Chondrocyte (in vitro differentiated cells): ENCODE results near the gene ZNF608. TPM values are rescaled to one million over a fixed set of nuclear protein-coding genes. Genes with fewer than 3 reads are reported as not detected.

Experiments used
- DNase-seq: peaks from one replicate; pipeline ENCODE4 v3.0.0; 2021; ENCODE audit warnings: mixed read lengths, low spot score
- H3K27ac Mint-ChIP-seq: one replicate; pipeline ENCODE4 v1.8.0; 2021; ENCODE audit warnings: mild to moderate bottlenecking, moderate library complexity, mixed read lengths; ENCODE audit not compliant: unreplicated experiment
- H3K27me3 Mint-ChIP-seq: 2 replicates; pipeline ENCODE4 v1.8.0; 2021; ENCODE audit warnings: low read depth, mixed read lengths
- H3K36me3 Mint-ChIP-seq: 2 replicates; pipeline ENCODE4 v1.8.0; 2021; ENCODE audit warnings: low read depth, mixed read lengths
- H3K4me1 Mint-ChIP-seq: 2 replicates; pipeline ENCODE4 v1.8.0; 2021; ENCODE audit warnings: low read depth, mild to moderate bottlenecking, mixed read lengths
- H3K4me3 Mint-ChIP-seq: one replicate; pipeline ENCODE4 v1.8.0; 2021; ENCODE audit warnings: mild to moderate bottlenecking, moderate library complexity, mixed read lengths; ENCODE audit not compliant: unreplicated experiment
- H3K9me3 Mint-ChIP-seq: 2 replicates; pipeline ENCODE4 v1.8.0; 2021; ENCODE audit warnings: low read depth, mixed read lengths
- CTCF ChIP-seq: fragments of 200-600 bp; sonication (generic); IDR thresholded peaks from 2 replicates; pipeline ENCODE4 v1.5.0; 2021; ENCODE audit warnings: antibody characterized with exemption, mild to moderate bottlenecking, moderate library complexity
- total RNA-seq: library from RNA; stranded (reverse); gene quantifications from 3 replicates; pipeline ENCODE4 v1.2.1, GENCODE V29; 2021

Gene ZNF608
- total RNA-seq, 1 donor from 2014 or later: 20.7 TPM

GRCh38 chr5:124735169-124735858 lies 11.1 kb downstream of the ZNF608 start:
- peaks cover 11% of the 10 kb centered on the region for H3K4me1 Mint-ChIP-seq
- H3K4me3 Mint-ChIP-seq: peak overlapping the region; percentile 70
- no peak for DNase-seq
- H3K27me3 Mint-ChIP-seq: no peaks in the 10 kb centered on the region
- no peak for TF ChIP-seq CTCF
- H3K9me3 Mint-ChIP-seq: no peaks in the 10 kb centered on the region
- H3K27ac Mint-ChIP-seq: peak overlapping the region; percentile 61
- H3K36me3 Mint-ChIP-seq: no peaks in the 10 kb centered on the region

- no peak for DNase-seq
- Mint-ChIP-seq H3K36me3 (no peaks in the 10 kb centered on the region), H3K9me3 (no peaks in the 10 kb centered on the region), H3K4me1 (peaks cover 16% of the 10 kb centered on the region), H3K27me3 (no peaks in the 10 kb centered on the region), H3K27ac (peak overlapping the region; percentile 39), H3K4me3 (peak overlapping the region; percentile 70)
- no peak for TF ChIP-seq CTCF
These were observed 11.8 kb downstream of the ZNF608 start for GRCh38 chr5:124734574-124735168.

- DNase-seq: no peak
- no peaks in the 10 kb centered on the region for H3K36me3 Mint-ChIP-seq
- no peak overlapping the region for H3K4me3 Mint-ChIP-seq
- no peak for TF ChIP-seq CTCF
- no peak overlapping the region for H3K27ac Mint-ChIP-seq
- H3K27me3 Mint-ChIP-seq: no peaks in the 10 kb centered on the region
- no peaks in the 10 kb centered on the region for H3K9me3 Mint-ChIP-seq
- peaks cover 23% of the 10 kb centered on the region for H3K4me1 Mint-ChIP-seq
These were observed 13.1 kb downstream of the ZNF608 start for GRCh38 chr5:124733329-124733650.

GRCh38 chr5:124732428-124733328 lies 13.8 kb downstream of the ZNF608 start:
- Mint-ChIP-seq H3K36me3 (no peaks in the 10 kb centered on the region), H3K4me3 (no peak overlapping the region), H3K4me1 (peaks cover 23% of the 10 kb centered on the region), H3K27ac (no peak overlapping the region), H3K9me3 (no peaks in the 10 kb centered on the region), H3K27me3 (no peaks in the 10 kb centered on the region)
- TF ChIP-seq CTCF: no peak
- DNase-seq: no peak

GRCh38 chr5:124730381-124730780 lies 16.1 kb downstream of the ZNF608 start:
- TF ChIP-seq CTCF: no peak
- H3K27ac Mint-ChIP-seq: no peak overlapping the region
- H3K9me3 Mint-ChIP-seq: no peaks in the 10 kb centered on the region
- no peak for DNase-seq
- no peak overlapping the region for H3K4me3 Mint-ChIP-seq
- H3K36me3 Mint-ChIP-seq: peaks cover 2% of the 10 kb centered on the region
- H3K4me1 Mint-ChIP-seq: peaks cover 35% of the 10 kb centered on the region
- no peaks in the 10 kb centered on the region for H3K27me3 Mint-ChIP-seq
